Fibroblast of the aortic adventitia (primary cell): ENCODE results near the gene MFAP3L. TPM values are rescaled to one million over a fixed set of nuclear protein-coding genes. Genes with fewer than 3 reads are reported as not detected.
"Not testable (repeated sequence)": the region's sequence is repeated elsewhere in the genome, so short reads cannot be mapped to it uniquely, and the experiment has no call there.

Source experiments
- DNase-seq: peaks from one replicate; pipeline ENCODE4 v3.0.0-alpha.2; 2010; ENCODE audit warnings: low read depth
- H3K4me3 ChIP-seq: 2 replicates; pipeline ENCODE4 v1.5.1; 2011; ENCODE audit warnings: low read depth, mild to moderate bottlenecking, control low read depth, low read length, moderate library complexity
- total RNA-seq: library from RNA; depleted of rRNA; stranded (reverse); fragments of >200 nt; gene quantifications from 2 replicates; pipeline ENCODE4 v1.2.3, GENCODE V29; 2012; ENCODE audit warnings: low replicate concordance
- TF ChIP-seq, protein P1 (sequence below): IDR thresholded peaks from 2 replicates; pipeline ENCODE4 v1.5.1; 2011; ENCODE audit warnings: mild to moderate bottlenecking, low read length, control low read depth, inconsistent platforms; ENCODE audit not compliant: insufficient read depth

The MFAP3L gene
- total RNA-seq, 1 donor, result 3.3 TPM

DNA sequence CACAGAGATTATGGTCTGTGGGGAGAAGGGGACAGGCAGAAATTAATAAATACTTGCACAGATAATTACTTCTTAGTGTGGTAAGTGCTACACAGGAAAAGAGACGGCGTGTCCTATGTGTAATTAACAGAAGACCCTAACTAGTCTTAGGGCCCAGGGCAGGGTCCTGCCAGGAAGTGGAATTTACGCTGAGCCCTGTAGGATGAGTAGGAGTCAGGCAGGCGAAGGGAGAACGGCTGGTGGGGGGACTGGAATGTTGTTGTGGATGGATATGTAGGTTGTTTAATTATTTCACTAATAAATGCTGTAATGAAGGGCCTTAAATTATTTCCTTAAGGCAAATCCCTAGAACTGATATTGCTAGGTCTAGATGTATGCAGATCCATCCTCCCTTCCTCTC is 26.7 kb upstream of the MFAP3L start:
- H3K4me3 ChIP-seq, result no peak overlapping the region
- DNase-seq, result no peak
- TF ChIP-seq, protein P1, sequence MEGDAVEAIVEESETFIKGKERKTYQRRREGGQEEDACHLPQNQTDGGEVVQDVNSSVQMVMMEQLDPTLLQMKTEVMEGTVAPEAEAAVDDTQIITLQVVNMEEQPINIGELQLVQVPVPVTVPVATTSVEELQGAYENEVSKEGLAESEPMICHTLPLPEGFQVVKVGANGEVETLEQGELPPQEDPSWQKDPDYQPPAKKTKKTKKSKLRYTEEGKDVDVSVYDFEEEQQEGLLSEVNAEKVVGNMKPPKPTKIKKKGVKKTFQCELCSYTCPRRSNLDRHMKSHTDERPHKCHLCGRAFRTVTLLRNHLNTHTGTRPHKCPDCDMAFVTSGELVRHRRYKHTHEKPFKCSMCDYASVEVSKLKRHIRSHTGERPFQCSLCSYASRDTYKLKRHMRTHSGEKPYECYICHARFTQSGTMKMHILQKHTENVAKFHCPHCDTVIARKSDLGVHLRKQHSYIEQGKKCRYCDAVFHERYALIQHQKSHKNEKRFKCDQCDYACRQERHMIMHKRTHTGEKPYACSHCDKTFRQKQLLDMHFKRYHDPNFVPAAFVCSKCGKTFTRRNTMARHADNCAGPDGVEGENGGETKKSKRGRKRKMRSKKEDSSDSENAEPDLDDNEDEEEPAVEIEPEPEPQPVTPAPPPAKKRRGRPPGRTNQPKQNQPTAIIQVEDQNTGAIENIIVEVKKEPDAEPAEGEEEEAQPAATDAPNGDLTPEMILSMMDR, result no peak

DNA sequence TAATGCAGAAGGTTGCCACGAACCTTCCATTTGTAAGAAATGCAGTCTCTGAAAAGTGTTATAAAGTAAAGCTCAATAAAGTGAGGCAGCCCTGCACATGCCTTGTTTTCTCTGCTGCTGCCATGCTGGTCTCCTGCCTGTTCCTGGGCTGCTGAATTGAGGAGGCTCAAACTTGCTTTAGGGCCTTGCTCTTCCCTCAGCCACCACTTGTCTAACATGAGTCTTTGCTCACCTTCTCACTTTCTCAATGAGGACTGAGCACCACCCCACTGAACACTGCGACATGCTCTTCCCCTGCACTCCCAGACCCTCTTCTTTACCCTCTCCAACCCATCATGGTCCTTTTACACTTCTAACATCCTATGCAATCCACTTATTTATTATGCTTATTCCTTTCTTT is 25.2 kb upstream of the MFAP3L start:
- H3K4me3 ChIP-seq, result no peak overlapping the region
- TF ChIP-seq, protein P1, result no peak

DNA sequence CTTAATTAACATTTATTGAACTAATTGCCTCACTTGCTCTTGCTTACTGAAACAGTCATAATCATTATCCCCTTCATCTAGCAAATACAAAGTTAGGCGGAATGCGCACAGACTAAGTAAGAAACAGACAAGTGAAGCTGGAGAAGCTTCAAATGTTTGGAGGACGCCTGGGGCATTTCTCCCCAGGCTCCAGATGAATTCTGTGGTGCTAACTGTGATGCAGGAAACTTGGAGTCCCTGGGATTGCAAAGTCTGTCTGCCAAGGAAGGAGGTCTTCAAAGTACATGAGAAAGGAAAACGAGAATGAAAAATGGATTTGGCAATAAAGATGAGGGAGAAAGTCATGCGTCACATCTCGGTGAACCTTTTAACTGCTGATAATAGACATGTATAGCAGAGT is 23.6 kb upstream of the MFAP3L start:
- TF ChIP-seq, protein P1, result no peak
- H3K4me3 ChIP-seq, result no peak overlapping the region
- DNase-seq, result no peak

More for the DNA sequence above, 25.2 kb upstream of the MFAP3L start:
- DNase-seq, result no peak

DNA sequence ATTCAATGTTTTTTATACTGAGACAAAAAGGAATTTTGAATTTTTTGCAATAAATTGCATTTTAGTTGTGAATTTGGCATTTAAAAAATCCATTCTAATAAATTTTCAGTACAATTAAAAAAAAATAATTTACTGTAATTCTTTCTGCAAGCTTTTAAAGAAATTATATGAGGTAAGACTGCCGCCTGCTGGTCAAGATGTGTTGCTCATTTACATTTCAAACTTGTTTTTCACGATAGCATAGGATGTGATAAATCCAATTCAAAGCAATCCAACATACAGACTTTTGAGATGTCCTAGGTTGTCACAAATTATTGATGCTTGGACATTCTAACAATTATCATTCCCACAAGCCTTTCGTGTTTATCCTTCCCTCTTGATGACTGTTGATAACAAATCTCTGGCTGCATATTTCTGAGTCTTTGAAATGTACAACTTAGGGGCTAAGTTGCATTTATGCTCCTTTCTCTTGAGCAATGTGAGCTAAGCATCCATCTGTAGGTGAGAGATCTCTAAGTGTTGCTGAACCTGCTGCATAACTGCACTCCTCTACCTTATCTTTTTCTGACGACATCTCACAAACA is 21.7 kb upstream of the MFAP3L start:
- TF ChIP-seq, protein P1, result peak; percentile 67
- peak; percentile 86 for DNase-seq
- H3K4me3 ChIP-seq, result no peak overlapping the region

DNA sequence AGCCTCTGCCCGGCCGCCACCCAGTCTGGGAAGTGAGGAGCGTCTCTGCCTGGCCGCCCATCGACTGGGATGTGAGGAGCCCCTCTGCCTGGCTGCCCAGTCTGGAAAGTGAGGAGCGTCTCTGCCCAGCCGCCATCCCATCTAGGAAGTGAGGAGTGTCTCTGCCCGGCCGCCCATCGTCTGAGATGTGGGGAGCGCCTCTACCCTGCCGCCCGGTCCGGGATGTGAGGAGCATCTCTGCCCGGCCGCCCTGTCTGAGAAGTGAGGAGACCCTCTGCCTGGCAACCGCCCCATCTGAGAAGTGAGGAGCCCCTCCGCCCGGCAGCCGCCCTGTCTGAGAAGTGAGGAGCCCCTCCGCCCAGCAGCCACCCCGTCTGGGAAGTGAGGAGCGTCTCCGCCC is 20.0 kb upstream of the MFAP3L start:
- not testable (repeated sequence) for DNase-seq, H3K4me3 ChIP-seq

DNA sequence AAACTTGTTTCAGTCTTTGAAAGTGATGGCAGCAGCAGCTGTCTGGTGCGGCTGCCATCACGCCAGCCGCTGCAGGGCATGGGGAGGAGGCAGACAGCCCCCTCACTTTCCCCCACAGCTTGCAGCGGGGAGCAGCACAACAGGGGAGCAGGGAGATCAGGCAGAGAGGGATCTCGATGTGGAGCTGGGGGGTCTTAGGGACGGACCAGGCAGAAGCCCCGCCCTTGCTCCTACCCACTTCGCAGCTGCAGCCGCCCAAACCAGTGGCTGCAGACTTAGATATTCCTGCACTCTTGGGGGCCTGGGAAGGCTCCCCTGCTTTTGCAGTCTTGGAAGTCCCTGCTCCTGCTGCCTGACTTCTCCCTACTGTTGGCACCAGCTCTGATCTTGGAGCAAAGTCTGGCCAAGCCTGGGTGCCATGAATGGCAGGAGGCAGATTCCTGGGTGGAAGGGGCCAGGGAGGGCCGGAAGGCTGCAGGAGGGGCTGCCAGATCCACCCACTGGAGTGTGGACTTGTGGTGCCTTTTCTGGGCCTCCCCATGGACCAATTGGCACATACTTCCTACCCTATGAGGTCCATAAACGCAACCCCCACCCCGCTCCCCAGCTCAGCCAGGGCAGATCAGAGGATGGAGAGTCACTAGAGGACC is 14.0 kb upstream of the MFAP3L start:
- no peak overlapping the region for H3K4me3 ChIP-seq
- DNase-seq, result no peak
- TF ChIP-seq, protein P1, result no peak

DNA sequence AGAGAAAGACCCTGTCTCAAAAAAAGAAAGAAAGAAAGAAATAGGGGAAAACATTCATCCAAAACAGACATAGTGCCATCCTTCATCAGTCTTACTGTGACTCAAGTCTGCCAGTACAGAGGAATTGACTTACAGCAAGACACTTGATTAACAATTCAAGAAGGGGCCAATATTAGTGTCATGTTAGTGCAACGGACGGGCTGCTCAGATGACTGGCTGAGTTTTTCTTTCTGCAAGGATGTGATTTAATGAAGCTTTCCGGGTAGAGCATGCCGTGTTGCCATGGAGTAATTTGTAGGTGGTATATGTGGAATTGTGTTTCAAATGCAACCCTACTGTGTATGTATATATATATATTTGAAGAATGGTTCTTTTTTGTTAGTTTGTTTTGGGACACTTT is 12.6 kb upstream of the MFAP3L start:
- H3K4me3 ChIP-seq, result no peak overlapping the region
- no peak for DNase-seq
- TF ChIP-seq, protein P1, result no peak
